ENCODE results near the gene SIRT7. TPM values are rescaled to one million over a fixed set of nuclear protein-coding genes. Genes with fewer than 3 reads are reported as not detected.

SIRT7 gene
- total and polyA plus RNA-seq, 8 donors = 9.6 to 40.2 (median 13.5) TPM

GRCh38 chr17:81885454-81885853 is 32.5 kb downstream of the SIRT7 start:
- Histone ChIP-seq H3K27ac (no peak overlapping the region), H3K27me3 (no peaks in the 10 kb centered on the region), H3K9me3 (no peaks in the 10 kb centered on the region), H3K4me1 (peaks cover 0 to 8% (median 5%) of the 10 kb centered on the region in 3 donors), H3K36me3 (peaks cover 0 to 17% (median 12%) of the 10 kb centered on the region in 3 donors), H3K4me3 (no peak overlapping the region)
- FAIRE-seq (no peak), DNase-seq (no peak), ATAC-seq (no peak)
- TF ChIP-seq, protein P1, sequence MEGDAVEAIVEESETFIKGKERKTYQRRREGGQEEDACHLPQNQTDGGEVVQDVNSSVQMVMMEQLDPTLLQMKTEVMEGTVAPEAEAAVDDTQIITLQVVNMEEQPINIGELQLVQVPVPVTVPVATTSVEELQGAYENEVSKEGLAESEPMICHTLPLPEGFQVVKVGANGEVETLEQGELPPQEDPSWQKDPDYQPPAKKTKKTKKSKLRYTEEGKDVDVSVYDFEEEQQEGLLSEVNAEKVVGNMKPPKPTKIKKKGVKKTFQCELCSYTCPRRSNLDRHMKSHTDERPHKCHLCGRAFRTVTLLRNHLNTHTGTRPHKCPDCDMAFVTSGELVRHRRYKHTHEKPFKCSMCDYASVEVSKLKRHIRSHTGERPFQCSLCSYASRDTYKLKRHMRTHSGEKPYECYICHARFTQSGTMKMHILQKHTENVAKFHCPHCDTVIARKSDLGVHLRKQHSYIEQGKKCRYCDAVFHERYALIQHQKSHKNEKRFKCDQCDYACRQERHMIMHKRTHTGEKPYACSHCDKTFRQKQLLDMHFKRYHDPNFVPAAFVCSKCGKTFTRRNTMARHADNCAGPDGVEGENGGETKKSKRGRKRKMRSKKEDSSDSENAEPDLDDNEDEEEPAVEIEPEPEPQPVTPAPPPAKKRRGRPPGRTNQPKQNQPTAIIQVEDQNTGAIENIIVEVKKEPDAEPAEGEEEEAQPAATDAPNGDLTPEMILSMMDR (IDR thresholded peaks at IDR 0.05) = no peak
- 85 to 86% methylated on average over 10 of the region's 10 CpGs for WGBS, 2 donors
- intact Hi-C loops (cut with DNase I) = no loop called here

GRCh38 chr17:81884968-81885367 is 33.0 kb downstream of the SIRT7 start:
- TF ChIP-seq, protein P1 (IDR thresholded peaks at IDR 0.05) = no peak
- H3K27ac ChIP-seq = no peak overlapping the region
- H3K27me3 ChIP-seq = no peaks in the 10 kb centered on the region
- no peaks in the 10 kb centered on the region for H3K9me3 ChIP-seq
- DNase-seq = peak in 1 of 6 donors; percentile 62
- H3K4me1 ChIP-seq = peaks cover 0 to 3% (median 0%) of the 10 kb centered on the region in 3 donors
- no peak for ATAC-seq
- FAIRE-seq = no peak
- 96 to 98% methylated on average over 5 of the region's 5 CpGs for WGBS, 2 donors
- H3K36me3 ChIP-seq = peaks cover 0 to 17% (median 12%) of the 10 kb centered on the region in 3 donors
- H3K4me3 ChIP-seq = no peak overlapping the region
- intact Hi-C loops (cut with DNase I) = no loop called here

- H3K9me3 ChIP-seq = no peaks in the 10 kb centered on the region
- FAIRE-seq (no peak), DNase-seq (no peak), ATAC-seq (peak in 2 of 4 donors; percentile 9 to 28)
- no peak overlapping the region for H3K27ac ChIP-seq
- TF ChIP-seq, protein P1 (IDR thresholded peaks at IDR 0.05) = no peak
- H3K4me1 ChIP-seq = no peaks in the 10 kb centered on the region
- H3K27me3 ChIP-seq = no peaks in the 10 kb centered on the region
- WGBS, 2 donors = 80 to 83% methylated on average over 11 of the region's 11 CpGs
- peaks cover 0 to 17% (median 12%) of the 10 kb centered on the region in 3 donors for H3K36me3 ChIP-seq
- H3K4me3 ChIP-seq = no peak overlapping the region
- intact Hi-C loops (cut with DNase I) = no loop called here
Observed at GRCh38 chr17:81884520-81884919, 33.5 kb downstream of the SIRT7 start.

DNA sequence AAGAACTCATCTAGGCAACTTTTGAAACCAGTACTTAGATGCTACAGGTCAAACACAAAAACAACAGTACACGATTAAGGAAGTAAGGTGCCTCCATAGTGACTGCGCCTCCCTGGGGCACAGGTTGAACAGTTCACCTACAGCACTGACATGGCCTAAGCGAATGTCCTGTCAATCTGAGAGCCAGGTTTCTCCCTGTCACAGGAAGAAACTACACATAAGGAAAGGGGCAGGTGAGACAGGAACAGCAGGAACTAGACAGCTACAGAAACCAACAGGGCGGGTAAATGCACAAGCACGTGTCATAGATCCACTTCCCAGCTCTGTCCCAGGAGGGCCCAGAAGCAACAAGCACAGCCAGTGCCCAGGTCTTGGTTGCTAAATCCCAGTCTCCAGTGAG is 38.9 kb downstream of the SIRT7 start:
- Histone ChIP-seq H3K36me3 (no peaks in the 10 kb centered on the region), H3K27ac (no peak overlapping the region), H3K4me3 (no peak overlapping the region), H3K27me3 (no peaks in the 10 kb centered on the region), H3K9me3 (no peaks in the 10 kb centered on the region), H3K4me1 (no peaks in the 10 kb centered on the region)
- TF ChIP-seq, protein P1 (IDR thresholded peaks at IDR 0.05) = no peak
- 91% methylated on average over 5 of the region's 5 CpGs for WGBS, 2 donors
- no peak for ATAC-seq
- intact Hi-C loops (cut with DNase I) = no loop called here
- FAIRE-seq = no peak
- no peak for DNase-seq

- no peak overlapping the region for H3K27ac ChIP-seq
- H3K9me3 ChIP-seq = no peaks in the 10 kb centered on the region
- TF ChIP-seq, protein P1 (IDR thresholded peaks at IDR 0.05) = no peak
- intact Hi-C loops (cut with DNase I) = no loop called here
- ATAC-seq (no peak), FAIRE-seq (no peak), DNase-seq (no peak)
- no peaks in the 10 kb centered on the region for H3K4me1 ChIP-seq
- H3K4me3 ChIP-seq = no peak overlapping the region
- H3K27me3 ChIP-seq = no peaks in the 10 kb centered on the region
- 89 to 92% methylated on average over 3 of the region's 3 CpGs for WGBS, 2 donors
- no peaks in the 10 kb centered on the region for H3K36me3 ChIP-seq
Observed at GRCh38 chr17:81878294-81878693, 39.7 kb downstream of the SIRT7 start.
